ENCODE data around the gene CEMIP.

GRCh38 chr15:80815106-80815505 lies 35.9 kb downstream of the CEMIP start:
- no peak for TF ChIP-seq CTCF (IDR thresholded peaks at IDR 0.05)
- no peak for TF ChIP-seq POLR2A (IDR thresholded peaks at IDR 0.05)

All from transverse colon (tissue), 3 donors.